ENCODE measurements around the gene SPC25. TPM values are rescaled to one million over a fixed set of nuclear protein-coding genes. Genes with fewer than 3 reads are reported as not detected.

Gene SPC25
- polyA plus RNA-seq, 1 experiment, result 4.2 TPM

DNA sequence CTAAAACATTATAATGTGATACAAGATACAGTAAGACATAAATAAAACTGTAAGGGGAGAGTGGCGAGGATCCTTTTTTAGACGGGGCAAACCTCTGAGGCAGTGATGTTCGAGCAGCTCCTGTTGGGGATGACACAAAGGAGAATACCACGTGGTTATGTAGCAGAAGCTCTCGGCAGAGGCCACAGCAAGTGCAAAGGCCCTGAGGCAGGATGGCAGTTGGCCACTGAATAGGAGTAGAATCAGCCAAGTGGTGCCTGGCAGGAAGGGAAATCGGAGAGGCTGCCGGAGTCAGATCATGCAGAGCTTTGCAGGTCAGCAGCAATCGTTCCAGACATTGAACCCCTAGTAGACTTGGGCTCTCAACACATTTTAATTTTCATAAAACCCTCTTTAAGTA lies 68.7 kb downstream of the SPC25 start:
- ChIA-PET CTCF (no interaction called here), POLR2A (no interaction called here)
- no peak overlapping the region for H3K4me3 ChIP-seq (ENCODE audit: low read depth, low read length)
- H3K9me3 ChIP-seq (ENCODE audit: control insufficient read depth, insufficient read depth, low read length), result no peaks in the 10 kb centered on the region
- no peak for DNase-seq (ENCODE audit: low read depth, low spot score)
- TF ChIP-seq, protein P1, sequence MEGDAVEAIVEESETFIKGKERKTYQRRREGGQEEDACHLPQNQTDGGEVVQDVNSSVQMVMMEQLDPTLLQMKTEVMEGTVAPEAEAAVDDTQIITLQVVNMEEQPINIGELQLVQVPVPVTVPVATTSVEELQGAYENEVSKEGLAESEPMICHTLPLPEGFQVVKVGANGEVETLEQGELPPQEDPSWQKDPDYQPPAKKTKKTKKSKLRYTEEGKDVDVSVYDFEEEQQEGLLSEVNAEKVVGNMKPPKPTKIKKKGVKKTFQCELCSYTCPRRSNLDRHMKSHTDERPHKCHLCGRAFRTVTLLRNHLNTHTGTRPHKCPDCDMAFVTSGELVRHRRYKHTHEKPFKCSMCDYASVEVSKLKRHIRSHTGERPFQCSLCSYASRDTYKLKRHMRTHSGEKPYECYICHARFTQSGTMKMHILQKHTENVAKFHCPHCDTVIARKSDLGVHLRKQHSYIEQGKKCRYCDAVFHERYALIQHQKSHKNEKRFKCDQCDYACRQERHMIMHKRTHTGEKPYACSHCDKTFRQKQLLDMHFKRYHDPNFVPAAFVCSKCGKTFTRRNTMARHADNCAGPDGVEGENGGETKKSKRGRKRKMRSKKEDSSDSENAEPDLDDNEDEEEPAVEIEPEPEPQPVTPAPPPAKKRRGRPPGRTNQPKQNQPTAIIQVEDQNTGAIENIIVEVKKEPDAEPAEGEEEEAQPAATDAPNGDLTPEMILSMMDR (IDR thresholded peaks at IDR 0.05; ENCODE audit: low read depth, low read length), result no peak
- no peak overlapping the region for H3K27ac ChIP-seq (ENCODE audit: low read depth, low read length)
- no peaks in the 10 kb centered on the region for H3K27me3 ChIP-seq (ENCODE audit: control insufficient read depth, insufficient read depth, low read length)

Other genes starting within 250 kb of the SPC25 start
- gene NOSTRIN, start 87.8 kb downstream of the SPC25 start, polyA plus RNA-seq (2011; rRNA removed), result 0.10 TPM in 1 of 2 replicates, not detected in the other
- gene G6PC2, start 10.9 kb upstream of the SPC25 start, polyA plus RNA-seq (2011; rRNA removed), result not detected in 2 replicates
- gene ABCB11, start 140.9 kb upstream of the SPC25 start, polyA plus RNA-seq (2011; rRNA removed), result not detected in 2 replicates
- gene DHRS9, start 179.1 kb upstream of the SPC25 start, polyA plus RNA-seq (2011; rRNA removed), result not detected in 2 replicates